HG02970 (cell line): ENCODE results near the gene VPS51.
"Not testable (repeated sequence)": the region's sequence is repeated elsewhere in the genome, so short reads cannot be mapped to it uniquely, and the experiment has no call there.

Experiments used
- ATAC-seq: cut with Tn5 transposase; IDR thresholded peaks from one replicate; pipeline ENCODE4 v1.9.1; 2021; ENCODE audit warnings: mild to moderate bottlenecking, moderate library complexity, moderate number of reproducible peaks; ENCODE audit not compliant: unreplicated experiment, low FRiP score

VPS51 gene

GRCh38 chr11:65132238-65132987 lies 36.4 kb downstream of the VPS51 start:
- no peak for ATAC-seq

- ATAC-seq = no peak
Measured at GRCh38 chr11:65132988-65133700, 37.1 kb downstream of the VPS51 start.

GRCh38 chr11:65133724-65134123 lies 37.7 kb downstream of the VPS51 start:
- no peak for ATAC-seq

- ATAC-seq = peak; percentile 46
Measured at GRCh38 chr11:65134240-65134951, 38.4 kb downstream of the VPS51 start, which contains the start of gene SYVN1. Gene SYVN1 (minus strand): TSS chr11:65134519. CDS start chr11:65133601, 918 bp downstream.

GRCh38 chr11:65134952-65135632 lies 39.1 kb downstream of the VPS51 start:
- peak; percentile 61 for ATAC-seq

- no peak for ATAC-seq
Measured at GRCh38 chr11:65135633-65136145, 39.7 kb downstream of the VPS51 start.

- no peak for ATAC-seq
Measured at GRCh38 chr11:65136515-65137096, 40.6 kb downstream of the VPS51 start.

- ATAC-seq = no peak
Measured at GRCh38 chr11:65141896-65142494, 46.0 kb downstream of the VPS51 start.

GRCh38 chr11:65147352-65148075 lies 51.5 kb downstream of the VPS51 start:
- no peak for ATAC-seq

GRCh38 chr11:65148657-65149056 lies 52.6 kb downstream of the VPS51 start:
- ATAC-seq = no peak

GRCh38 chr11:65150131-65150508 lies 54.1 kb downstream of the VPS51 start:
- ATAC-seq = not testable (repeated sequence)

GRCh38 chr11:65150509-65151299 lies 54.7 kb downstream of the VPS51 start:
- ATAC-seq = no peak

- ATAC-seq = no peak
Measured at GRCh38 chr11:65151331-65151899, 55.4 kb downstream of the VPS51 start.

- ATAC-seq = no peak
Measured at GRCh38 chr11:65152122-65152521, 56.1 kb downstream of the VPS51 start.

GRCh38 chr11:65156256-65156655 lies 60.2 kb downstream of the VPS51 start:
- ATAC-seq = no peak

- ATAC-seq = no peak
Measured at GRCh38 chr11:65156926-65157325, 60.9 kb downstream of the VPS51 start.

- ATAC-seq = no peak
Measured at GRCh38 chr11:65157336-65157735, 61.3 kb downstream of the VPS51 start.

GRCh38 chr11:65159012-65159411 lies 63.0 kb downstream of the VPS51 start:
- no peak for ATAC-seq
